ENCODE data around the gene CBLN1.
"Not testable (repeated sequence)": the region's sequence is repeated elsewhere in the genome, so short reads cannot be mapped to it uniquely, and the experiment has no call there.

CBLN1 gene

GRCh38 chr16:49248227-49248626 lies 33.4 kb downstream of the CBLN1 start:
- Histone ChIP-seq H3K9ac (no peak overlapping the region), H3K27ac (no peak overlapping the region), H2AFZ (ENCODE audit: low read depth) (no peak overlapping the region), H3K4me1 (ENCODE audit: low read depth, poor library complexity, severe bottlenecking) (no peaks in the 10 kb centered on the region), H3K27me3 (ENCODE audit: insufficient read depth, low read depth) (no peaks in the 10 kb centered on the region), H4K20me1 (ENCODE audit: insufficient read depth) (no peaks in the 10 kb centered on the region), H3K4me3 (IDR thresholded peaks at IDR 0.05; ENCODE audit: insufficient read depth, low read depth, low read length) (no peak overlapping the region), H3K4me2 (no peak overlapping the region), H3K79me2 (ENCODE audit: insufficient read depth, low read depth) (no peaks in the 10 kb centered on the region), H3K36me3 (ENCODE audit: insufficient read depth) (no peaks in the 10 kb centered on the region)
- no peak for TF ChIP-seq CTCF (conservative IDR thresholded peaks at IDR 0.05; ENCODE audit: low read depth, low read length)

DNA sequence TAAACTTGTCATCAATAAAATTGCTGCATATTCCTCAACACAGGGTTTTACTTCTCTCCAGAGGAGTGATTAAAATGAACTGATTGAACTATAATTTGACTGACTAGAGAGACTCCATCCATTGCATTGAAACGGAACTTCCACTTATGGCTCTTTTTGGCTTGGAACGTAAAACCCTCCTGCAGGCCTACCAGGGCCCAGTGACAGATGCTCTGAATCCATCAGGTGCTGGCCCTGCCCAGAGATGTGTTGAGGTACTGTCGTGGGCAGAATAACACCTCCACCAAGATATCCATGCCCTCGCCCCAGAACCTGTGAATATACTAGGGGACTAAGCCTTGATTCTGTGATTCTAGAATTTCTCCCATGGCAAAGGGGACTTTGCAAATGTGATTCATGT lies 45.4 kb downstream of the CBLN1 start:
- H4K20me1 ChIP-seq (ENCODE audit: insufficient read depth), result no peaks in the 10 kb centered on the region

GRCh38 chr16:49228335-49228734 lies 53.3 kb downstream of the CBLN1 start:
- H3K9ac ChIP-seq; H3K27me3 ChIP-seq (ENCODE audit: insufficient read depth, low read depth); H3K4me3 ChIP-seq (IDR thresholded peaks at IDR 0.05; ENCODE audit: insufficient read depth, low read depth, low read length); H3K4me1 ChIP-seq (ENCODE audit: low read depth, poor library complexity, severe bottlenecking); H4K20me1 ChIP-seq (ENCODE audit: insufficient read depth); H3K4me2 ChIP-seq; H3K79me2 ChIP-seq (ENCODE audit: insufficient read depth, low read depth); H2AFZ ChIP-seq (ENCODE audit: low read depth); H3K36me3 ChIP-seq (ENCODE audit: insufficient read depth); H3K27ac ChIP-seq: not testable (repeated sequence)

More for the DNA sequence above, 45.4 kb downstream of the CBLN1 start:
- TF ChIP-seq CTCF (conservative IDR thresholded peaks at IDR 0.05; ENCODE audit: low read depth, low read length), result no peak
- Histone ChIP-seq H3K36me3 (ENCODE audit: insufficient read depth) (no peaks in the 10 kb centered on the region), H3K4me3 (IDR thresholded peaks at IDR 0.05; ENCODE audit: insufficient read depth, low read depth, low read length) (no peak overlapping the region), H3K4me2 (no peak overlapping the region), H3K4me1 (ENCODE audit: low read depth, poor library complexity, severe bottlenecking) (no peaks in the 10 kb centered on the region), H3K79me2 (ENCODE audit: insufficient read depth, low read depth) (no peaks in the 10 kb centered on the region), H3K9ac (no peak overlapping the region), H2AFZ (ENCODE audit: low read depth) (no peak overlapping the region), H3K27ac (no peak overlapping the region), H3K27me3 (ENCODE audit: insufficient read depth, low read depth) (no peaks in the 10 kb centered on the region)
